GM12892 (cell line): Measurements from ENCODE around the gene KRTAP5-11.
"Not testable (repeated sequence)": the region's sequence is repeated elsewhere in the genome, so short reads cannot be mapped to it uniquely, and the experiment has no call there.

Experiments
- POLR2A ChIP-seq: IDR thresholded peaks from 2 replicates; pipeline ENCODE4 v1.6.1; 2011; ENCODE audit warnings: low read depth, low read length, control low read depth
- POLR2AphosphoS5 ChIP-seq: IDR thresholded peaks from 2 replicates; pipeline ENCODE4 v1.6.1; 2011; ENCODE audit warnings: low read depth, low read length, control low read depth
- TAF1 ChIP-seq: IDR thresholded peaks from 2 replicates; pipeline ENCODE4 v1.6.1; 2011; ENCODE audit warnings: low read depth, mild to moderate bottlenecking, control low read depth, low read length, borderline replicate concordance

- TF ChIP-seq POLR2A, TAF1, POLR2AphosphoS5: not testable (repeated sequence)
Observed at GRCh38 chr11:71571101-71571850, 11.4 kb downstream of the KRTAP5-11 start.
